Measurements from ENCODE around the gene RNU6-9.
A peak's percentile ranks its signal among the peaks of the same experiment; 100 is the strongest.

The RNU6-9 gene

GRCh38 chr19:938233-938923 is 45.1 kb downstream of the RNU6-9 start:
- ATAC-seq = no peak
- TF ChIP-seq TOX (CRISPR knock-in tag; IDR thresholded peaks at IDR 0.05; ENCODE audit: borderline replicate concordance) (no peak), PATZ1 (CRISPR knock-in tag; IDR thresholded peaks at IDR 0.05; ENCODE audit: borderline replicate concordance) (no peak), CSRNP3 (CRISPR knock-in tag; IDR thresholded peaks at IDR 0.05) (no peak), ZNF70 (CRISPR knock-in tag; IDR thresholded peaks at IDR 0.05) (no peak), BACH2 (CRISPR knock-in tag; IDR thresholded peaks at IDR 0.05; ENCODE audit: borderline replicate concordance) (no peak), TSHZ2 (CRISPR knock-in tag; IDR thresholded peaks at IDR 0.05) (no peak), ZFP3 (CRISPR knock-in tag; IDR thresholded peaks at IDR 0.05) (no peak), SNAI2 (CRISPR knock-in tag; IDR thresholded peaks at IDR 0.05) (no peak)

- TF ChIP-seq ZNF8 (CRISPR knock-in tag; IDR thresholded peaks at IDR 0.05) (no peak), POU6F1 (CRISPR knock-in tag; IDR thresholded peaks at IDR 0.05; ENCODE audit: borderline replicate concordance, low read depth) (no peak), CSDC2 (CRISPR knock-in tag; IDR thresholded peaks at IDR 0.05) (no peak), CREB5 (CRISPR knock-in tag; IDR thresholded peaks at IDR 0.05; ENCODE audit: low read depth) (no peak), ESRRG (CRISPR knock-in tag; IDR thresholded peaks at IDR 0.05) (no peak), ZFP30 (CRISPR knock-in tag; IDR thresholded peaks at IDR 0.05) (no peak), ZFP3 (CRISPR knock-in tag; IDR thresholded peaks at IDR 0.05) (no peak), OSR1 (CRISPR knock-in tag; IDR thresholded peaks at IDR 0.05) (no peak), ZC3H10 (CRISPR knock-in tag; IDR thresholded peaks at IDR 0.05) (no peak), ZNF70 (CRISPR knock-in tag; IDR thresholded peaks at IDR 0.05) (no peak), ISL1 (CRISPR knock-in tag; IDR thresholded peaks at IDR 0.05) (no peak), GLIS3 (CRISPR knock-in tag; IDR thresholded peaks at IDR 0.05) (no peak), CSRNP3 (CRISPR knock-in tag; IDR thresholded peaks at IDR 0.05) (no peak), PPARA (CRISPR knock-in tag; IDR thresholded peaks at IDR 0.05; ENCODE audit: borderline replicate concordance) (no peak), TOX (CRISPR knock-in tag; IDR thresholded peaks at IDR 0.05; ENCODE audit: borderline replicate concordance) (no peak)
- ATAC-seq = no peak
Observed at GRCh38 chr19:939439-939838, 46.2 kb downstream of the RNU6-9 start.

- no peak for ATAC-seq
- peak; percentile 100 for TF ChIP-seq ZFP3 (CRISPR knock-in tag; IDR thresholded peaks at IDR 0.05)
- TF ChIP-seq ZNF70 (CRISPR knock-in tag; IDR thresholded peaks at IDR 0.05) = no peak
Observed at GRCh38 chr19:939922-940321, 46.6 kb downstream of the RNU6-9 start.

Measured in SK-N-SH treated with all-trans-retinoic acid at 6 μM for 48 hours (cell line).